Stimulated activated CD4-positive, alpha-beta T cell treated with anti-CD3 and anti-CD28 coated beads, Interleukin-2, amount 100 ng/mL, for 48 hours (primary cell): ENCODE data around the gene CAGE1.
"Not testable (repeated sequence)": the region's sequence is repeated elsewhere in the genome, so short reads cannot be mapped to it uniquely, and the experiment has no call there.

ENCODE experiments used
- DNase-seq, 2 donors: peaks; one replicate each; pipeline ENCODE4 v3.0.0-alpha.2; 2020

CAGE1 gene

DNA sequence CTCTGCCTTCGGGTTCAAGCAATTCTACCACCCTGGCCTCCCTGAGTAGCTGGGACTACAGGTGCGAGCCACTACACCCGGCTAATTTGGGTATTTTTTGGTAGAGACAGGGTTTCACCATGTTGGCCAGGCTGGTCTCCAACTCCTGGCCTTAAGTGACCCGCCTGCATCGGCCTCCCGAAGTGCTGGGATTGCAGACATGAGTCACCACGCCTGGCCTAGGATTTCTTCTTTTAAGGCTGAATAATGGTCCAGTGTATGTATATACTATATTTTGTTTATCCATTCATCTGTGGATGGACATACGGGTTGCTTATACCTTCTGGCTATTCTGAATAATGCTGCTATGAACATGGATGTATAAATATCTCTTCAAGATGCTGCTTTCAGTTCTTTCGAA, 17.2 kb upstream of the CAGE1 start:
- no peak for DNase-seq

- DNase-seq = no peak
Observed at GRCh38 chr6:7404546-7404945, 15.0 kb upstream of the CAGE1 start.

DNA sequence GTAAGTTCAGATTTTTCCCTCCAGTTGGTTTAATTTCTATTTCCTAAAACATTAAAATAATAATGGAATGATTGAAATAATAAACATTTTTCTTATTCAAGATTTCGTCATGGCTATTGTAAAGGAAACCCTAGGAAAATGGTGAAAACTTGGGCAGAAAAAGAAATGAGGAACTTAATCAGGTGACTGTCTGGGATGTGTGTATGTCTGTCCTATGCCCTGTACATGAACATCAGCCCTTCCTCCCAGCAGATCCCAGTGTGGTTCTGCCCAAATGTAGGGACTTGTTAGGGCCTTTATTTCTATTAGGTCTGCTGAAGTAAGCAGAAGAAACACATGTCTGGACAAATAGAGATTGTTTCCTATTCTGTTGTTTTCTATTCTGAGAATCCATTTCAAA, 13.2 kb upstream of the CAGE1 start:
- no peak for DNase-seq

DNA sequence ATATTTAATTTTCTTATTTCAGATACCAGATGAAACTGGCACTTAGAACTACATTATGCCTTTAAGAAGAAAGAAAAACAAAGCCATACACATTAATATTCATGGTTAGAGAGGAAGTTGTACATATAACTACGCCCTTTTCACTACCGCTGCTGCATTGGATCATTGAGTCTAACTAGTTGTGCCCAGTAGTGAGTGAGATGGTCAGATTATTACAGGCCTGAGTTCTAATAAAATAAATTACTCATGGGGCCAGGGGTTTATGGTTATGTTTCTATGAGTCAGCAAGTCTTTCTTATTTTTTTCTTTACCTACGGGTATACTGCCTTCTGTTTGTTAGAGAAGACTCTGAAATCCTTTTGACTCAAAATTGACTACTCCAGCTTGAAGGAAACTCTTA, 11.5 kb upstream of the CAGE1 start:
- no peak for DNase-seq

GRCh38 chr6:7392402-7392801, 2.9 kb upstream of the CAGE1 start:
- DNase-seq = no peak

DNA sequence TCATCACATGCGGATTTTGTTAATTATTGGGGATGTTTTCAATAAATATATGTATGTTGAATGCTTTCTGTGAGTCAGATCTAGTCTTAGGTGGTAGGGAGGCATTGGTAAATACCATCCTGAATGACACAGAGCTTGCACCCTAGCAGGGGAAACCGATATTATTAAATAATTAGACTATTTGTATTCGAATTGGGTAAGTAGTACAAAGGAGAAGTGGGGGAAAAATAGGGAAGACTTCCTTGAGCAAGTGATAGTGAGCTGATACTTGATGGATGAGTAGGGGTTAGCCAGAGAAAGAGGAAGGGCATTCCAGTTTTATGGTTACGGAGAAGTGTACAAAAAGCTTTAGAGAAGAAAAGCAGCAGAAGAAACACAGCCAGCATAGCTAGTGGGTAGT, 1.6 kb upstream of the CAGE1 start:
- no peak for DNase-seq

DNA sequence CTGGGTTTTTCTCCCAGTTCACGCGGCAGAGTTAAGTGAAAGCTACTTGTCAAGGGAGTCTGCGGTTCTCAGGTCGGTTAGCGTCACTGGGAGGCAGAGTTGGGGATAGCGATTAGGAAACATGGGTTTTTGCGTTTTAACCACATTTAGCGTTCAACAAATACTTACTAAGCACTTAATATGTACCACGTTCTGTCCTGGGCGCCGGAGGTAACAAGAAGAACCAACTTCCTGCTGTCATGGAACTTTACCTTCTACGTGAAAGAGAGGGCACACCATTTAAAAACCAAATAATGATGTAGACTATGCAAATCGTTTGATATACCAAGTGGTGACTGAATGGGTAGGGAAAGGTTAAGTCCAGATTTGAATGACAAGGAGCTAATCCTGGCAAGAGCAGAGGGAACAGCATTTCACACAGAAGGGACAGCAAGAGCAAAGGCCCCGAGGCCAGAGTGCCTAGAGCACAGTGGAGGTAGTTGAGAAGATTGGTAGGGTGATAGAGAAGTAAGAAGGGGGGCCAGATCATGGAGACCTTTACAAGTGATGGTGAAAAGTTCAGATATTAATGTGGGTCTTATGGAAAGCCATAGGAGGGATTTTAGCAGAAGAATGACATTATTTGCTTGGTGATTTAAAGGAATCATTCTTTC, 810 bp upstream of the CAGE1 start:
- no peak for DNase-seq

GRCh38 chr6:7389162-7389450, 436 bp downstream of the CAGE1 start:
- DNase-seq = no peak

DNA sequence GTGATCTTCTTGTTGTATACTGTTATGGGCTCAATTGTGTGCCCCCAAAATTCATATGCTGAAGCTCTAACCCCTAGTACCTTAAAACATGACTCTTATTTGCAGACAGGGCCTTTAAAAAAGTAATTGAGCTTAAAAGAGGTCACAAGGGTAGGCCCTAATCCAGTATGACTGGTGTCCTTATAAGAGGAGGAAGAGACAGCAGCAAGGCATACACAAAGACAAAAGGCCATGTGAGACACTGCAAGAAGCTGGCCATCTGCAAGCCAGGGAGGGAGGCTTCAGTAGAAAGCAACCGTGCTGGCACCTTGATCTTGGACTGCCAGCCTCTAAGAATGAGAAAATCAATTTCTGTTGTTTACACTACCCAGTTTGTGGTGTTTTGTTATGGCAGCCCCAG, 8.4 kb downstream of the CAGE1 start:
- DNase-seq = no peak

DNA sequence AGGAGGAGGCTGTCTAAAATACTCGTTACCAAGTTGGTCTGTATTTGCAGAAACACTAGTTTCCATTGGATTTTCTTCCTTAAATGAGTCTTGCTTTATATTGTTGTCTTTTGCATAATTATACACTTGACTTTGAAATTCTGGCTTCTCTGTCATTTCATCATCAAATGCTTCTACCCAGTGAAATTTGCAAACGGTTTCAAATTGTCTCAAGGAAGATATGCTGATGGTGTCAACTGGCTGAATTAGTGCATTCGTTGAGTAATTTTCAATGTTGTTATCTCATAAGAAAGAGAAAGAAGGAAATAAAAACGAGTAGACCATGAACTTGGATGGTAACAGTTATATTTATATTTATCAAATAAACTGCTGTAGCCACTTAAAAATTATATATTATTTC, 10.8 kb downstream of the CAGE1 start:
- DNase-seq = no peak

- DNase-seq = no peak
Observed at GRCh38 chr6:7377961-7378360, 11.6 kb downstream of the CAGE1 start.

DNA sequence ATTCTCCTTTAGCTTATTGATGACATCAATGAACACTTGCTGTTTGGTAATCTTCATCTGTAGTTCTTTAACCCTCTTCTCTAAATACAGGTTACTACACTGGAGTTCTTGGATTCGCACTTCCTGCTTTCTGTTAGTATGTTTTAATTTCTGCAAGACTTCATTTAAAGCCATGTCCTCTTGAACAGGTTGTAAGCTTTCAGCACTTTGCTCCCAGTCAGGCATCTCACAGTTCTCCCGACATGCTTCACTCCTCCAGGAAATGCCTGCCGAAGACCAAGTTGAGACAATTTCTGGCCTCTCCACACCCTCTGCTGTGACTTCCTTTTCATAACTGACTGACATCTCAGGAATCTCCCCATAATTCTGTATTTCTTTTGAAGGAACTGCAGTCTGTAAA, 15.8 kb downstream of the CAGE1 start:
- DNase-seq = no peak

- DNase-seq = no peak
Observed at GRCh38 chr6:7367408-7367807, 22.1 kb downstream of the CAGE1 start.

DNA sequence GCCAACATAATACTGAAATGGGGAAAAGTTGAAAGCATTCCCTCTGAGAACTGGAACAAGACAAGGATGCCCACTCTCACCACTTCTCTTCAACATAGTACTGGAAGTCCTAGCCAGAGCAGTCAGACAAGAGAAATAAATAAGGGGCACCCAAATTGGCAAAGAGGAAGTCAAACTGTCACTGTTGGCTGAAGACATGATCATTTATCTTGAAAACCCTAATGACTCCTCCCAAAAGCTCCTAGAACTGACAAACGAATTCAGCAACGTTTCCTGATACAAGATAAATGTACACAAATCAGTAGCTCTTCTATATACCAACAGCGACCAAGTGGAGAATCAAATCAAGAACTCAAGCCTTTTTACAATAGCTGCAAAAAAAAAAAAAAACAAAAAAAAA, 37.6 kb downstream of the CAGE1 start:
- not testable (repeated sequence) for DNase-seq

DNA sequence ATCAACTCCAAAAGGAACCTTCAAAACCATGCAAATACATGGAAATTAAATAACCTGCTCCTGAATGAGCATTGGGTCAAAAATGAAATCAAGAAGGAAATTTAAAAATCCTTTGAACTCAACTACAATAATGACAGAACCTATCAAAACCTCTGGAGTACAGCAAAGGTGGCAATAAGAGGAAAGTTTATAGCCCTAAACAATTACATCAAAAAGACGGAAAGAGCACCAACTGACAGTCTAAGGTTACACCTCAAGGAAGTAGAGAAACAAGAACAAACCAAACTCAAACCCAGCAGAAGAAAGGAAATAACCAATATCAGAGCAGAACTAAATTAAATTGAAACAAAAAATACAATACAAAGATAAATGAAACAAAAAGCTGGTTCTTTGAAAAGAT, 39.0 kb downstream of the CAGE1 start:
- not testable (repeated sequence) for DNase-seq

- DNase-seq = not testable (repeated sequence)
Observed at GRCh38 chr6:7347551-7347997, 42.0 kb downstream of the CAGE1 start.

- DNase-seq = not testable (repeated sequence)
Observed at GRCh38 chr6:7344773-7345450, 44.6 kb downstream of the CAGE1 start.

GRCh38 chr6:7343546-7344475, 45.7 kb downstream of the CAGE1 start:
- DNase-seq = no peak

- no peak for DNase-seq
Observed at GRCh38 chr6:7341989-7342742, 47.4 kb downstream of the CAGE1 start.

DNA sequence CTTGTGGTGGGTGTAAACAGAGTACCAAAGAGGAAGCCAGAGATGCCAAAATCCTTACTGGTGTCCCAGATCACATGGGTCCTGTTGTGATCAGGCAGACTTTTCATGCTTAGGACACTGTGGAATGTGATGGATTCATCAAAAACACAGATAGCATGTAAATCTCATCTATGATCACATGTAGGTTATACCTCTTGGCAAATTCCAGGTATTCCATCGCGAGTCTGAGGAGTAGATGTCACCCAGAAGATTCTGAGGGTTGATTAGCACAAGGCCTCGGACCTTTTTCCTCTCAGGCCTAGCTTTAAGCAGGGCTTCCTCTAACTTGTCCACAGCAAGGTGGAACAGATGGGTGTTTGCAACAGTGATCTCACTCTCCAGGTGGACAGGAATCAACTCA, 48.3 kb downstream of the CAGE1 start:
- DNase-seq = no peak

DNA sequence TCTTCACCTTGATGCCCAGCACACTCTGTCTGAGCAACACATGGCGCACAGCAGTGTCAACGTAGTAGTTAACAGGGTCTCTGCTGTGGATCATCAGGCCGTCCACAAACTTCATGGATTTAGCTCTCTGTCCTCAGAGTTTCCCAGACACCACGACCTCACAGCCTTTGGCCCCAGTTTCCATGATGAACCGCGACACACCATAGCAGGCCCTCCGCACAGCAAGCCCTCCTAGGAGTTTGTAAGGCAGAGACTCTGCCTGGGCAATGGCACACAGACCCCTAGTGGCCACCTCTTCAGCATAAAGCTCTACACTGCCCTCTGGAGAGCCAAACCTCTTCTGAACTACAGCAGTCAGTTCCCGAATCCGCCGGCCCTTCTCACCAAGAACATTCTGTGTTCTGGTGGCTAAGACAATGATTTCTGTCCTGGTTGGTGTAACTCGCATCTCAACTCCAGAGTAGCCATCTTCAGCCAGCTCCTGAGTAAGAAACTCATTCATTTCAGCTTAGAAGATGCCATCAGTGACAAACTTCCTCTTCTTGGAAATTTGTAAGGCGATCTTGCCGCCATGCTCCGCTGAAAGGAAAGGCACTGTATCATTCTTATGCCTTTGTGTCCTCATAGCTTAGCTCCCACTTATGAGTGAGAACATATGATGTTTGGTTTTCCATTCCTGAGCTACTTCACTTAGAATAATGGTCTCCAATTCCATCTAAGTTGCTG, 50.4 kb downstream of the CAGE1 start:
- not testable (repeated sequence) for DNase-seq

GRCh38 chr6:7338031-7338430, 51.5 kb downstream of the CAGE1 start:
- DNase-seq = no peak

- DNase-seq = no peak
Observed at GRCh38 chr6:7335519-7335918, 54.0 kb downstream of the CAGE1 start.
